HG03571 (cell line): ENCODE measurements around the gene CDC42SE1.

Source experiments
- ATAC-seq: cut with Tn5 transposase; IDR thresholded peaks from one replicate; pipeline ENCODE4 v1.9.1; 2021; ENCODE audit not compliant: unreplicated experiment

CDC42SE1 gene

DNA sequence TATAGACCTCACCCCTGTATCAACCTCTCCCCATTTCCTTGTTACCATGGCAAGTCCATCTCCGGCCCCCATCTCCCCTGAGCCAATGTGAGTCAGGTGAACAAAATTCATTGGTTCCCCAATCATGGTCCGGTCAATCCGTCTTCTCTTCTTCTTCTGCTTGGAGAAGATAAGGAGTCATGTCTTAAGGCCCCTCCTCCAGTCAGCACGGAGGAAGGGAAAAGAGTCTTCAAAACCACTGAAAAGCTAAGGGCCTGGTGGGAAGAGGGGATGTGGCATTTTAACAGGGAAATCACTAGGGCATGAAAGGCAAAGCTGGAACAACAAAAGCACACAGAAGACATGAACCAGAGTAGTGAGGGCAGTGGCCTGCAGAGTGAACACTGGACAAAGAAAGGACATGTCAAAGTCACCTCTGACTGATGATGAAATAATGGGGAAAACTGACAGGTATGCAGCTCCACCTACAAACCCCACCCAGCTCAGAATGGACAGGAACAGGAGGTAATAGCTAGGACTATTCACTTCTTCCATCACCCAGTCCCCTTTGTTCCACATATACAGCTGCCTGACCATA lies 4.4 kb downstream of the CDC42SE1 start:
- no peak for ATAC-seq

DNA sequence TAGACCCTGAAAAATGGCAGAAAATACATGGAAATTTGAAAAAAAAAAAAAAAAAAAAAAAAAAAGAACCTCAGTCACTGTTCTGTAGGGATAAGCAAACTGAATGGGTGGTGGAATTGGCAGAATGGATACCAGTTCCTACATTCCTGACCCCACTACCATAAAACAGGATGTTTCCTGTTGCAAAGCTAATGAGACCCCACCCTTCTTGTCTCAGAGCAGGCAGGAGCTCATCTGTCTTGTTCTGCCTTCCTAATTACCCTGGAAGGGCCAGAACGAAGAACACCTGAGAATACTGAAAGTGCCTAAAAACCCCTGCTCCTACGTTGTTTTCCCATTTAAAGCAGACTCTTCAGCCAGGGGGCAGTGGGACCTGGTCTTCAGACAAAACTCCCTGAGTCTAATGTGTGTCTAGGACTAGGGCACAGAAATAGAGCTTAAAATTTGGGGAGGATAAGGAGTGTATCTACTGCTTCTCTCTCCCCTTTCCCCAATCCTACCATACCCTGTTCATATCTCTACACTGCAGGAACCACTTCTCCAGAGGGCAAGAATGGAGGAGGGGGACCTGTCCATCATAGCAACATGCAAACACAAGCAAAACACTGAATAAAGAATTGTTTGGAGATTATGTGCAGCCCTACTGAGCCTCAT lies 7.9 kb downstream of the CDC42SE1 start:
- no peak for ATAC-seq

DNA sequence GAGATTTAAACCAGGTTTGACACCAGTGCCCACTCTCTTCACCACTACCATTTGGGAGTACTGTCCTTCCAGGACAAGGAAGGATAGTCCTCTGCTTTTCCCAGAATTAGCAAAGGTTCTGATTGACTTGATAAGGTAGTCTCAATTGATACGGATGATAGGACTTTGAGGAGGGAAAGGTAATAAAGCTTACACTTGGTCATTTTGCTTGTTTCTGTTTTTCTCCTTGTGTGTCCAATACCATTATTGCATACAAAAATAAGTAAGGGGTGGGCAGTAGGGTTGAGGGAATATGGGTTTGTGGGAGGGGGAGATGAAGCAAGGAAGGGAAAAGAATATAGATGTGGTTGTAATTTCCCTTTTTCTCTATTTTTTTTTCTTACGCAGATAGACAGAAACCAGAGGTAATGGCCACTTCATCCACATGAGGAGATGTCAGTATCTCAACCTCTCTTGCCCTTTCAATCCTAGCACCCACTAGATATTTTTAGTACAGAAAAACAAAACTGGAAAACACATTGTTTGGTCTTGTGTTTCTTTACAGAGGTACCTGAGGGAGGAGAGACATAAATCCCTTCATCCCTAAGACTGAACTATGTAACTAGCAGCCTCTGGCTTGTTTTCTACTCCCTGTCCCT lies 9.3 kb downstream of the CDC42SE1 start:
- no peak for ATAC-seq

DNA sequence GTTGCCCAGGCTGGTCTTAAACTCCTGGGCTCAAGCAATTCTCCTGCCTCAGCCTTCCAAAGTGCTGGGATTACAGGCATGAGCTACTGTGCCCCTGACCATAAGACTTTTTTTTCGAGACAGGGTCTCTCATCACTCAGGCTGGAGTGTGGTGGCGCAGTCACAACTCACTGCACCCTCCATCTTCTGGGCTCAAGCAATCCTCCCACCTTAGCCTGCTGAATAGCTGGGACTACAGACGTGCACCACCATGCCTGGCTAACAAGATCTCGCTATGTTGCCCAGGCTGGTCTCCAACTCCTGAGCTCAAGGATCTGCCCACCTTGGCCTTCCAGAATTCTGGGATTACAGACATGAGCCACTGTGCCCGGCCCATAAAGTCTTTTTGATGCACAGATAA lies 10.0 kb downstream of the CDC42SE1 start:
- ATAC-seq, result no peak

DNA sequence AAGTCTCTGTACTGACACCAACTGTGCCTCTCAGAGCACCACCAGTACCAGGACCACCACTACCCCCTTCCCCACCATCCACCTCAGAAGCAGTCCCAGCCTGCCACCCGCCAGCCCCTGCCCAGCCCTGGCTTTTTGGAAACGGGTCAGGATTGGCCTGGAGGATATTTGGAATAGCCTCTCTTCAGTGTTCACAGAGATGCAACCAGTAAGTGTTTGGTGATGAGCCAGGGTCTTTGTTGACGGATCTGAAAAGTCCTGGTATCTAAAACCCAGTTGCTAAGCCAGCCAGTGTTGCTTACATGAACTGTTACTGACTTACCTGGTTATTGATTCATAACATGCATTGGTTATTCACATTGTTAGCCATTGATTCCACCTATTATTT lies 10.8 kb downstream of the CDC42SE1 start:
- no peak for ATAC-seq

DNA sequence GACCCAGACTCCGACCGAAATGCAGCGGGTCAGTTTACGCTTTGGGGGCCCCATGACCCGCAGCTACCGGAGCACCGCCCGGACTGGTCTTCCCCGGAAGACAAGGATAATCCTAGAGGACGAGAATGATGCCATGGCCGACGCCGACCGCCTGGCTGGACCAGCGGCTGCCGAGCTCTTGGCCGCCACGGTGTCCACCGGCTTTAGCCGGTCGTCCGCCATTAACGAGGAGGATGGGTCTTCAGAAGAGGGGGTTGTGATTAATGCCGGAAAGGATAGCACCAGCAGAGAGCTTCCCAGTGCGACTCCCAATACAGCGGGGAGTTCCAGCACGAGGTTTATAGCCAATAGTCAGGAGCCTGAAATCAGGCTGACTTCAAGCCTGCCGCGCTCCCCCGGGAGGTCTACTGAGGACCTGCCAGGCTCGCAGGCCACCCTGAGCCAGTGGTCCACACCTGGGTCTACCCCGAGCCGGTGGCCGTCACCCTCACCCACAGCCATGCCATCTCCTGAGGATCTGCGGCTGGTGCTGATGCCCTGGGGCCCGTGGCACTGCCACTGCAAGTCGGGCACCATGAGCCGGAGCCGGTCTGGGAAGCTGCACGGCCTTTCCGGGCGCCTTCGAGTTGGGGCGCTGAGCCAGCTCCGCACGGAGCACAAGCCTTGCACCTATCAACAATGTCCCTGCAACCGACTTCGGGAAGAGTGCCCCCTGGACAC lies 11.3 kb downstream of the CDC42SE1 start:
- peak; percentile 58 for ATAC-seq

DNA sequence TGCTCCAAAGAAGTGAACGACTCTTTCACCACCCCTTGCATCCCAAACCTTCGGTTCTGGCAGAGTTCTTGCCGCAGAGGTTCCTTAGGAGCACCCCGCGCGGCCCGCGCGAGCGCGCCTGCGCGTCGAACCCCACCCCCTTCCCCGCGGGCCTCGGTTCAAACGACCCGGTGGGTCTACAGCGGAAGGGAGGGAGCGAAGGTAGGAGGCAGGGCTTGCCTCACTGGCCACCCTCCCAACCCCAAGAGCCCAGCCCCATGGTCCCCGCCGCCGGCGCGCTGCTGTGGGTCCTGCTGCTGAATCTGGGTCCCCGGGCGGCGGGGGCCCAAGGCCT lies 11.9 kb downstream of the CDC42SE1 start, which contains the start of gene C1orf56:
C1orf56 (plus strand) TSS at position 161 of the 334 bp plus-strand sequence; CDS start at position 258, 97 bp downstream.
- ATAC-seq, result peak; percentile 32

DNA sequence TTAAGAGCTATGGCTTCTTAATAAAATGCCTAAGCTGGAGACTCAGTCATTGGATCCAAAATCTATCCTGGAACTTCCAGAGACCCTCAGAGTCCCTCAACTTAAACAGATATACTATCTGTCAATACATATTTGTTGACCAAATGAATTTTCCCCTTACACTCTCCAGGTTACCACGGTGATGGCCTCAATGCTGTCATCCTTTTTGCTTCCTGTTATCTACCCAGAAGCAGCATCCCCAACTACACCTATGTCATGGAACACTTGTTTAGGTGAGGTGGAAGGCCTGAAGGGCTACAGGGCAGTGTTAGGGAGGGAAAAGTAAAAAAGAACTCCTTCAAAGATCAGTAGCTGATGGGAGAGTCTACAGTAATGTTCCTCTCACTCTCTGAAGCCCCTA lies 16.3 kb downstream of the CDC42SE1 start:
- no peak for ATAC-seq

DNA sequence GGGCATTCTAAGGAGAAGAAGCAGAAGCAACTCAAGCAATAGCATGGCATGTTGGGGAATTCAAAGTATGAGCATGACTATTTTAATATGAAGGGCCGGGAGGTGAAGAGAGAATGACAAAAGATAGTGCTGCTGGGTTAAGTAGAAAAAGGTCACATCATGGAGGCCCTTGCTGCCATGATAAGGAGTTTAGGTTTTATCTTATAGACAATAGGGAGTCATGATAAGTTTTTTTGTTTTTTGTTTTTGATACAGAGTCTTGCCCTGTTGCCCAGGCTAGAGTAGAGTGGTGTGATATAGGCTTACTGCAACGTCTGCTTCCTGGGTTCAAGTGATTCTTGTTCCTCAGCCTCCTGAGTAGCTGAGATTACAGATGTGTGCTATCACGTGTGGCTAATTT lies 19.9 kb downstream of the CDC42SE1 start:
- no peak for ATAC-seq

DNA sequence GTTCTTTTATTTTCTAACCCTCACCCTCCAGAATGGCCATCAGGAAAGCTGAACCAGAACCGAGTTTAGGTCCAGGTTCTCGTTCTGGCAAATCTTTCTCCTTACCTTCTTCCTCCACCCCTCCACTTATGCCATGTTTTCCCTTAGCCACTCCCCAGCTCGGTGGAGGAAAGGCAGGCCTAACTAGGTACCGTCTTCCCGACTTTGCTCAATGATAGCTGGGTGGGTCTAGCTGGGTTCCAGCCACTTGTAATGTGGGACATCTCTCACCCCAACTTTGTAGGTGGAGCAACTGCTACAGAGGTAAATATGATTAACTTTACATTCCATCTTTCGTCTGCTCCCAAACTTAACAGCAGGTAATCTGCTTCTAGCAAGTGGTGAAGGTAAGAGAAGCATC lies 22.4 kb downstream of the CDC42SE1 start:
- no peak for ATAC-seq

DNA sequence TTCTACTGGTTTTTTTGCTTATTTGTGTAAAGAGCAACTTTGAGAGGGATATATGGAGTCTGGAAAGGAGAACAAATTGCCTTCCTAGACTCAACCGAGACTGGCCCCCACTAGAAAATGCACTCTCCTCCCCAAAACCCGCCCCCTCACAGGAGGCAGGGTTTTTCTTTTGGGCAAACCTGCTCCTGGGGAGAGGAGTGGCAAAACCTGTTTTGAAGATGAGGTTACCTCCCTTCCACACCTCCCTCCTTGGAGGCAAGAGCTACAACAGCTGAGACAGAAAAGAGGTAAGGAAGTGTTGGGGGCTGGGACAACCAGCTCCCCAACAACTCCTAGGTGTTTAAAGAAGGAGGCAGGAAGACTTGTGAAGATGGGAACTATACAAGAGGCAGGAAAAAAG lies 23.1 kb downstream of the CDC42SE1 start, which contains the start of gene BNIPL:
BNIPL (plus strand) TSS at position 231 of the 400 bp plus-strand sequence; CDS start at position 371, 140 bp downstream.
- ATAC-seq, result no peak

DNA sequence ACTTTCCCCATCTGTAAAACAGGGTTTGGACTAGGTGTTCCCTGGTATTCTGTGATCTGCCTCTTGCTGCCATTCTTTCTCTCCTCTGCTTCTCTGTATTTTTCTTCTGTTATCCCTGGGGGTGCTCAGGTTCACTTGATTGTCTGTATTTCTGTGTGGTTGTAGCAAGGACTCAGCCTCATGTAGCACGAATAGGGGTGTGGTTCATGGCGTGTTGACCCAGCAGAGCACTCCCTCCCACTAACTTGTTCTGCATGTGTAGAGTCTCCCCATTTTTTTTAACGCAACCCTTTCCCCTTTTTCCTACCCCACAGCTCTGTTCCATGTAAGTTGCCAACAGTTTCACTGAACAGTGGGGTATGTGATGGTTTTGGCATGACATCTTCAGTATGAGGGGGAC lies 24.3 kb downstream of the CDC42SE1 start:
- ATAC-seq, result no peak

DNA sequence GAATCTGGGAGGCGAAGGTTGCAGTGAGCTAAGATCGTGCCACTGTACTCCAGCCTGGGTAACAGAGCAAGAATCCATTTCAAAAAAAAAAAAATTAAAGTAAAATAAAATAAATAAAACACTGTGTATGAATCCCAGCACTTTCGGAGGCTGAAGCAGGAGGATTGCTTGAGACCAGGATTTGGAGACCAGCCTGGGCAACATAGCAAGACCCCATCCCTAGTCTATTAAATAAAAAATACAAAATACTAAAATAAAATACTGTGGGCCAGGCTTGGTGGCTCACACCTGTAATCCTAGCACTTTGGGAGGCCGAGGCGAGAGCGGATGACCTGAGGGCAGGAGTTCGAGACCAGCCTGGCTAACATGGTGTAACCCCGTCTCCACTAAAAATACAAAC lies 27.3 kb downstream of the CDC42SE1 start:
- ATAC-seq, result no peak

DNA sequence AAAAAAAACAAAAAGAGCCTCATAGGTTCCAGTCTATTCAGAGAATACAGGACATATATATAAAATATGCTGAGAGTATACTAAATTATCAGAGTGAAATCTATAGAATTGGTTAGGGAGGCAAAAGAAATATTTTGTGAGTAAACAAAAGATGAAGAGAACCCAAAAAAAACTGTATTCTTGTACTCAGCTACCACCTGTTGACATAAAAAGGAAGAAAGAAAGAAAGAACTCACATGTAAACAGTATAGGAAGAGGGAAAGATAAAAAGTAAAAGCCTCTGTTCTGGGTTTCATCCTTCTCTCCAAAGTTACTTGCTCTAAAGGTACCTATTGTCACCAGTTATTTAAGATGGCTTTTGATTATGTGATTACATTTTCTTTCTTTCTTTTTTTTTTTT lies 33.0 kb downstream of the CDC42SE1 start:
- no peak for ATAC-seq

DNA sequence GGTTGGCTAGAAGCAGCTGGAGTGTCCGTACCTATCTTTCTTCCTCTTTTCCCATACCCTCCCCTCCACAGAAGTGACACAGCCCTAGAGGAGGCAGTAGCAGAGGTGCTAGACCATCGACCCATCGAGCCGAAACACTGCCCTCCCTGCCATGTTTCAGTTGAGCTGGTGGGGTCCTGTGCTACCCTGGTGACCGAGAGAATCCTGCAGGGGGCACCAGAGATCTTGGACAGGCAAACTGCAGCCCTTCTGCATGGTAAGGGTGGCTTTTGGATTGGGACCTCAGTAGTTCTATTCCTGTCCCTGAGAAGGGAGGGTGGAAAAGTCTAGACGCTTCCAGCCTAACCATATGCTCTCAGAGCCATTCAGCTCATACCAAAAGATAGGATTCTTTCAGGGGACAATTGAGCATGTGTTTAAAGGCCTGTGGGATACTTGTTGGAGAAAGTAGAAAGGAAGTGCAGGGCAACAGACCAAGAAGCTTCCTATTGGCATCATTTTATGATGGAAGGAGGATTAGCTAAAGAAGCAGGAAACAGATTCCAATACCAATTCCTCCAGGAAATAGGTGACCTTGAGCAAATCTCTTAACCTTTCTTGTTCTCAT lies 34.8 kb downstream of the CDC42SE1 start:
- ATAC-seq, result no peak

DNA sequence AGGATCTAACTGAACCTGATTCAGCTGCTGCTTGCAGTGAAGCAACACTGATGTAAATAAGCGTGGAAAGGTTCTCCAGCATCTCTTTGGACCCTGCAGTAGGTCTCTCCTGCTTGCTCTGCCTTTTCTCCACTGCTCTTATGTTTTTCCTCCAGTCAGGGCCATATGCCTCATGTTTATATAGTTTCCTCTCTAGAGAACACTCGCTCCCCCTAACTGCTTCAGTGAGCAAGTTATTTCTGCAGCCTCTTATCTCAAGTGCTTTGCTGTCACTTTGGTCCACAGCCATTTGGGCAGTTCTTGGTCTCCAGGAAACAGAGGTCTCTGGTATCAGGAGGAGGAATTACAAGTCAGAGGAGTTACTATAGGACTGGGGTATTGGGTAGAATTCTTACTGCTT lies 45.9 kb downstream of the CDC42SE1 start:
- no peak for ATAC-seq

DNA sequence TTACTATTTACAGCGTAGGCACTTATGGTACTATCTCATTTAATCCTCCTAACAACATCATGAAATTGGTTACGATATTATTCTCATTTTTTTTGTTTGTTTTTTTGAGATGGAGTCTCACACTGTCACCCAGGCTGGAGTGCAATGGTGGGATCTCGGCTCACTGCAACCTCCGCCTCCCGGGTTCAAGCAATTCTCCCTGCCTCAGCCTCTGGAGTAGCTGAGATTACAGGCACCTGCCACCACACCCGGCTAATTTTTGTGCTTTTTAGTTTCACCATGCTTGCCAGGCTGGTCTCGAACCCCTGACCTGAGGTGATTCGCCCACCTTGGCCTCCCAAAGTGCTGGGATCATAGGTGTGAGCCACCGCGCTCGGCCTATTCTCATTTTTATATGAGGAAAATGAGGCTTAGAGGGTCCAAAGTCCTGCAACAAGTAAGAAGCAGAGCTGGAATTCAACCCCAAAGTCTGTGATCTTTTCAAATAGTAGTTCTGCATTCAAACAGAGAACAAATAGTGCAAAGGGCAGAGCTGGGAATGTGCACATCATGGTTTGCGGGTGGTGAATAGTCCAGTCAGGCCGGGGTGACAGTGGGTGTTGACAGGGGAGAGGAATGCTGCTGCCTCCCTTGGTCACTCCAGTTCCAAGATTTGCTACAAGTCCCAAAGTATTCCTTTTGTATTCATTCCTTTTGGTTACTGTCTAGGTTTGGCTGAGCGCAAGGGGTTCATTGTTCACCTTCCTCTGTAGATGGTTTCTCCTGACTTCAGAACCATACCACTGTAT lies 46.5 kb downstream of the CDC42SE1 start:
- ATAC-seq, result no peak

DNA sequence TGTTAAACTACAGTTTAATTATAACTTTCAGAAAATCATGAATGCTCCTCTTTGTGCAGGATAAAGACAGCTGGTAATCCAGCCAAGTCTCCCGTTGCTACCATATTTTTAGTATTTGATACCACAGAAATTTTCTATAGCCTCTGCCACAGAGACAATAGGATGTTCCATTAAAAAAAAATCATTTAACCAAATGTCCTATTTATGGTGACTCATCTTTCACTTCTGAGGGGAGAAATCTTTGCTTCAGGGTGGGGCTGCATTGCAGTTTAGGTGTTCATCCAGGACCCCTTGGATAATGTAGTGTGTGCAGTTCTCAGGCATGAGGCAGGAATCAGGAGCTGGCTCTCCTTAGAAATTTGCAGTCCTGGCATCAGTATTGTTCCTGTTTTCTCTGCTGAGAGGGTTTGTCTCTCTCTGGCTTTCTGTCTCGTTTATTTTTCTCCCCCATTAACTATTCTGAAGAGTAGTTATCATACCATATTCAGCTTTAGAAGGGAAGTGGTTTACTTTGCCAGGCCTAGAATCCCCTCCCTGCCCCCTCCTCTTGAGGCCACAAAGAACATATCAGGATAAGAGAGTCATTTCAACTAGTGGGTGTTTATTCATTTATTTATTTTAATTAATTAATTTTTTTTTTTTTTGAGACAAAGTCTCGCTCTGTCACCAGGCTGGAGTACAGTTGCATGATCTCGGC lies 48.1 kb downstream of the CDC42SE1 start:
- ATAC-seq, result no peak

DNA sequence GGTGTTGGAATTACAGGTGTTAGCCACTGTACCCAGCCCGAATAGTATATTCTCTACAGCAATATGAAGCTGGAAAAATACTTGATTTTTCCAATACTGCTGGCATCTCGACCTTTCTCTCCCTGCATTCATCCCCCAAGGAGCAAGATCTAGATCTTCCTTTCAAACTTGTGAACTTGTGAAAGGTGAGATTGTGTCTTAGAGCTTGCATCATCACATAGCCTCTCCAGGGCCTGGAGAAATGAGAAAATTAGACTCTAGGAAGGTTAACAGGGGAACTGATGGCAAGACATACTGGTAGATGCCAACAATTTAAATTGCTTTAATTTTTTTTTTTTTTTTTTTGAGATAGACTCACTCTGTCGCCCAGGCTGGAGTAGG lies 49.1 kb downstream of the CDC42SE1 start:
- ATAC-seq, result no peak

DNA sequence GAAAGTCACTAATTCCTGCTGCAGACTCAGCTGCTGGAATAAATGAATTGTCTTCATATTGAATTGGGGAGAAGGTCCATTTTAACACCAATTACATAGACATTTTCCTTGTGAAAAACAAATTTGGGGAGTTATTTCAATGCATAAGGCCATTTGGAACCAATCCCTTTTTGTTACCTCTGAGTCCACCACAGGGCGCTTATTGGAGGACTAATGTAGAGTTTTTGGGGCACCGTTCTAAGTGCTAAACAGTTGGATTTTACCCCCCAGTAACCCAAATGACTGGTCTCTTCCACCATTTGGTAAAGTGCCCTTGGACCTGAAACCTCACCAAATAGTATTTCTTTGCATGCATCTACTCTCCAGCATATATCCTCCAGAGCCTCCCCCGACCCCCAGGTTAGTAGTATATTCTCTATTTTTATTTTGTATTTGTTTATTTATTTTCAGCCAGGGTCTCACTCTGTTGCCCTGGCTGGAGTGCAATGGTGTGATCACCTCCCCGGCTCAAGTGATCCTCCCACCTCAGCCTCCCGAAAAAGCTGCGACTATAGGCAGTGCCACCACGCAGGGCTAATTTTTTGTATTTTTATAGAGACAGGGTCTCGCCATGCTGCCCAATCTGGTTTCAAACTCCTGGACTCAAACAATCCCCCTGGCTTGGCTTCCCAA lies 49.6 kb downstream of the CDC42SE1 start:
- ATAC-seq, result no peak
